ES-I3 (cell line): Measurements from ENCODE around the gene TTC9C.
"Not testable (repeated sequence)": the region's sequence is repeated elsewhere in the genome, so short reads cannot be mapped to it uniquely, and the experiment has no call there.

Source experiments
- H3K36me3 ChIP-seq: 2 replicates; pipeline ENCODE4 v1.6.1; 2013; ENCODE audit warnings: mild to moderate bottlenecking, low read length, control low read depth, moderate library complexity; ENCODE audit not compliant: insufficient read depth
- H3K4me1 ChIP-seq: 2 replicates; pipeline ENCODE4 v1.6.1; 2013; ENCODE audit warnings: mild to moderate bottlenecking, control low read depth, low read length; ENCODE audit not compliant: insufficient read depth
- H3K9ac ChIP-seq: 2 replicates; pipeline ENCODE4 v1.6.1; 2013; ENCODE audit warnings: low read depth, mild to moderate bottlenecking, low read length, moderate library complexity
- H3K9me3 ChIP-seq: 2 replicates; pipeline ENCODE4 v1.6.1; 2013; ENCODE audit warnings: mild to moderate bottlenecking, low read length, moderate library complexity; ENCODE audit not compliant: control insufficient read depth, insufficient read depth

The TTC9C gene

DNA sequence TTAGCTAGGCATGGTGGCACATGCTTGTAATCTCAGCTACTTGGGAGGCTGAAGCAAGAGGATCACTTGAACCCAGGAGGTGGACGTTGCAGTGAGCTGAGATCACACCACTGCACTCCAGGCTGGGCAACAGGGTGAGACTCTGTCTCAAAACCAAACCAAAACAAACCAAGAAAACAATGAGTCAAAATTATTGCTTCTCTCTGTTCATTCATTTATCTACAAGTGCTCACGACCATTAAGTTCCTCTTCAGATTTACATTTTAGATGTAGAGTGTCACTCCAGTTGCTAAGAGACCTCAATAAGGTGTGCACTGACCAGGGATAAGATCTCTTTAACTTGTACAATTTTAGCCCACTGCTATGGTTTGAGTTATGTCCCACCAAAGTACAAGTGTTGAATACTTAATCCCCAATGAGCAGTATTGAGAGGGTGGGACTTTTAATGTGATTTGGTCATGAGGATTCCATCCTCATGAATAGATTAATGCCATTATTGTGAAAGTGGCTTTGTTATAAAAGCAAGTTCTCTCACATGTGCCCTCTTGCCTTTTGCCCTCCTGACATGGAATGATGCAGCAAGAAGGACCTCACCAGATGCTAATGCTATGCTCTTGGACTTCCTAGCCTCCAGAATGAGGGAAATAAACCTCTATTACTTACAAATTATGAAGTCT is 8.8 kb upstream of the TTC9C start:
- Histone ChIP-seq H3K36me3 (peaks cover 68% of the 10 kb centered on the region), H3K9me3 (no peaks in the 10 kb centered on the region), H3K4me1 (no peaks in the 10 kb centered on the region), H3K9ac (no peak overlapping the region)

DNA sequence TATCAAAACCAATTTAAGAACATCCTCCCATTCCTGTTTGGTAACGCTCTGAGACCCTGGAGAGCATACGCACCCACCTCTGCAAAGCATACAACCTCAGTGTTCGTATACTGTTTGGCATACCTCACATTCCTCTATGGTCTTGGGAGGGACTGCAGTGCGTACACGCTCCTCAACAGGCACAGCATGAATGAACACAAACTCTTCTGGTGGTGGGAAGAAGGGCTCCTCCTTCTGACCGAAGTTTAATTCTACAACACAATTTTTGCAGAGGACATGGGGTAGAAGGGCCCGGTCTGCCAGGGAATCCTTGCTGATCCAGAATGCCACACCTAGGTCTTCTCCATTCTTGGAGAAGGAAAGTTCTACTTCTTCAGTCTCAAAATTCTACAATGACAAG is 6.3 kb upstream of the TTC9C start:
- no peaks in the 10 kb centered on the region; the same call in 1 of the 2 replicates for H3K4me1 ChIP-seq
- H3K9ac ChIP-seq: no peak overlapping the region
- peaks cover 46% of the 10 kb centered on the region for H3K36me3 ChIP-seq
- H3K9me3 ChIP-seq: no peaks in the 10 kb centered on the region

DNA sequence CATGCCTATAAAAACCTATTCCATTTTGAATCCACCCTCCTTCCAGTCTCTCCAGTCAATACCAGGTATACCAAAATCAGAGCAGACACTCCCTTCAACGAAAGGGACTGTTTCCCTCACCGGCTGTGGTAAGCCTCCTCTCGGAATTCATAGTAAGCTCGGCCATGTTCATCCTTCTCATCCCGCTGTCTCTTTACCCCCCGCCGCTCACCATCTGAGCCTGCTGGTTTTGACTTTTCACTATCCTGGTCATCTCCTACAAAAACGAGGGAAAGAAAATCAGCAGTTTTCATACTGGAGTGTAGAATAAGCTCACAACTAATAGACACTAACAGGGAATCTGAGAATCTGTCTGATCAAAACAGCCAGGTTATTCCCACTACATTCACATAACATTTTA is 4.1 kb upstream of the TTC9C start:
- H3K4me1 ChIP-seq: no peaks in the 10 kb centered on the region; the same call in 1 of the 2 replicates
- H3K9me3 ChIP-seq: no peaks in the 10 kb centered on the region
- H3K9ac ChIP-seq: no peak overlapping the region
- H3K36me3 ChIP-seq: peaks cover 45% of the 10 kb centered on the region

DNA sequence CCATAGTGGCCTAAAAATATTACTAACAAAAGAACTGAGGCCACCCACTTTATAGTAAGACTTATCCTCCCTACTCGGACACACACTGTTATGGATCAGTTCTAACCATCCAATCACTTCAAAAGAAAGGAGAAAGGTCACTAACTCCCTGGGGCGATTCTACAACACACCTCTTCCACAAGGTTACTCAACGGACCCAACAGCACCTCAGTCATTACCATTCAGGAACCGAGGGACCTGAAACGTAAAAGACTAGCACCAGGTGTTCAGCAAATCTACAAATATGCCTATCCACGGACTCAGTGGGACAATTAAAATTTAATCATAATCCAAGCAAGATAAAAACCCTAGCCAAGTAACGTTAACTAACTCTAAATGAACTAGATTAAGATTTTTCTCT is 2.6 kb upstream of the TTC9C start:
- Histone ChIP-seq H3K36me3 (peaks cover 34% of the 10 kb centered on the region), H3K9me3 (no peaks in the 10 kb centered on the region), H3K4me1 (no peaks in the 10 kb centered on the region; the same call in 1 of the 2 replicates), H3K9ac (peak overlapping the region; percentile 69)

DNA sequence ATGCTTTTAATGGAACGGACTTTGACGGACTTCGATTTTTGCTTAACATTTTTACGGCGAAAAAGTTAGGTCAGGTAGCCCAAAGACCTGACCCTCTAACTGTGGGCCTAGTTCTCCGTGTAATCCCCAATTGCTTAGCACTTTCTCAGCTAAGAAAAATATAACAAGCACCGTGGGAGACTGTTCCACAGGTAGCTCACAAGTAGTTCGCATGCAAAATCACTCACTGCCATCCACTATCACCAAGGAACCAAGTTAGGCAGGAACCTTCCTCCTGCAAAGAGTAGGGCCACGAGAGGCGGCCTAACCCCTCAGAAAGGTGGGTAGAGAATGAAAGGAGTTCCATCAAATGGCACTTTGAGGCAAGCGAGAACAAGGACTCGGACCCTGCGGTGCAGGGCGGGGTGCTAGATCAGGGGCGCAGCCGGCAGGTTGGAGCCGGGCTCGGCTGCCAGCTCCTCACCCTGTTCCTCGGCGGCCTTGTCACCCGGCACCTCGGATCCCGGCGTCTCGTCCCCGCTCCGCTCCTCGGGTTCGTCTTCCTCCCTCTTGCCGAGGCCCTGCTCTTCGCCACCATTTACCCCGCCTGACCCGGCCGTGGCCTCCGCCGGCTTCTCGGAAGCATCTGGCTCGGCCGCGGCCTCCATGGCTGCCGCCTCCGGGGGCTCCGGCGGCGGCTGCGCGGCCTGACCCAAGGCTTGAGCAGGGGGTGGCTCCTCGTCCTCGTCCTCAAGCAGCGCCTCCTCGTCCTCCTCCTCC is 2.0 kb upstream of the TTC9C start:
- Histone ChIP-seq H3K9ac (peak overlapping the region; percentile 69), H3K4me1 (no peaks in the 10 kb centered on the region; the same call in 1 of the 2 replicates), H3K9me3 (no peaks in the 10 kb centered on the region), H3K36me3 (peaks cover 27% of the 10 kb centered on the region)

DNA sequence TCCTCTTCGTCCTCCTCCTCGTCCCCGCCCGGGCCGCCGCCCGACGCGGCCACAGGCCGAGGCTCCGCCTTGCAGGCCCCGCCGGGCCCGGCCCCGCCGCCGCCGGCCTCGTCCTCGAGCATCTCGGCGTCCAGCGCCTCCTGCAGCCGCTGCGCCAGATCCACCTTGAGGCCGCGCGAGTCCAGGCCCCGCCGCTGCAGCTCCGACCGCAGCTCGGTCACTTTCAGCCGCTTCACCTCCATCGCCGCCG is 1.4 kb upstream of the TTC9C start:
- H3K9me3 ChIP-seq: no peaks in the 10 kb centered on the region
- peak overlapping the region; percentile 69 for H3K9ac ChIP-seq
- no peaks in the 10 kb centered on the region; the same call in 1 of the 2 replicates for H3K4me1 ChIP-seq
- H3K36me3 ChIP-seq: peaks cover 22% of the 10 kb centered on the region

DNA sequence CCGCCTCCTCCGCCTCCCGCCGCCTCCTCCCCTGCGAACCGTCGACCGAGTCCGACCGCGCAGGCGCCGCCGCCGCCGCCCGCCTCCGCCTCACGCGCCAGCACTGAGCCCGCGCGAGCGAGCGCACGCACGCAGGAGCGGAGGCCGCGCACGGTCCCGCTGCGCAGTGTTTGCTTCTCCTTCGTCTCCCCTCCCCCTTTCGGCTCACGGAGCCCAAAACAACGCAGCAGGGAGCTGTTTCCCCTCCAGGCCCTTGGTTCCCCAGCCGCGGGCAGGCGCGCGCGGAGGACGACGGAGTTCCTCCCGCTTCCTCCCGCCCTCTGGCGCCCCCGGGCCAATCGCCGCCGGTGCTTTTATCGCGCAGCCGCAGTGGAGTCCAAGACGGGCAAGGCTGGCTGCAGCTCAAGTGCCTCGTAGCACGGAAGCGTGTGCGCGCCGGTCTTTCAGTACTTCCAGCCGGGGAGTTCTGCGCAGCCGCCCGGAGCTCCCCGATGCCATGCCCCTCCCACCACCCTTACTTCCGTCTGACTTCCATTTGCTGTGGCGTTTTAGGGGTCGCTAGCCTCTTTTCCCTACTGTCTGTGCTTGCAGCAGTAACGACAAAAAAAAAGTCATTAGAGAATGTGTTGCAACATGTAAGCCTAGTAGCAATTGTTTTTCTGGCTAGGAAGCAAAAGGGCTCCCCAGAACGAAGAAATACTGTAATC is 968 bp upstream of the TTC9C start, which contains the start of gene HNRNPUL2:
Gene HNRNPUL2, minus strand, starts transcription at position 293 of the 707 bp plus-strand sequence. CDS start 301 bp downstream, outside the sequence.
- Histone ChIP-seq H3K9me3 (no peaks in the 10 kb centered on the region), H3K9ac (peak within 1 kb of the TSS; percentile 69), H3K4me1 (no peaks in the 10 kb centered on the region; the same call in 1 of the 2 replicates), H3K36me3 (peaks cover 18% of the 10 kb centered on the region)

DNA sequence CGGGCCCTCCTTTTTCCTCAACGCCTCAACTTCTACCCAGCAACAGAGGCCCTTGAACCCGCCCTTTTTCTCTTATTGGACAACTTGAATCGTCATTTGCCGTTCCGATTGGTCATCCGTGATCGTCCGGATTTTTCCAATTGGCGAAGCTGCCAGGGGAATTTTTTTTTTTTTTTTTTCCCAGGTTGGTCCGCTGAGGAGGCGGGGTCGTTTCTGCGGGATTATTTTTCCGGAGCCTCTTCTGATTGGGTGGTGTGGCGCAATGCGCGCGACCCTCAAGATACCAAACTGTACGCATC is 465 bp upstream of the TTC9C start:
- Histone ChIP-seq H3K36me3 (peaks cover 13% of the 10 kb centered on the region), H3K9ac (peak overlapping the region; percentile 69), H3K4me1 (no peaks in the 10 kb centered on the region; the same call in 1 of the 2 replicates), H3K9me3 (no peaks in the 10 kb centered on the region)

DNA sequence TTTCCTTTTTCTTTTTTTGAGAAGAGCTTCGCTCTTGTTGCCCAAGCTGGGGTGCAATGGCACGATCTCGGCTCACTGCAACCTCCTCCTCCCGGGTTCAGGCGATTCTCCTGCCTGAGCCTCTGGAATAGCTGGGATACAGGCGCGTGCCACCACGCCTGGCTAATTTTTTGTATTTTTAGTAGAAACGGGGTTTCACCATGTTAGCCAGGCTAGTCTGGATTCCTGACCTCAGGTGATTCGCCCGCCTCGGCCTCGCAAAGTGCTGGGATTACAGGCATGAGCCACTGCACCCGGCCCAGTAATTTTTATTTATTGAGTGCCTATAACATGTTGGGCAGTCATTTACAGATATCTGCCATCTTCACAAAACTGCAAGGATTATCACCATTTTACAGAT is 1.8 kb downstream of the TTC9C start:
- H3K36me3 ChIP-seq, H3K4me1 ChIP-seq, H3K9ac ChIP-seq: not testable (repeated sequence)

DNA sequence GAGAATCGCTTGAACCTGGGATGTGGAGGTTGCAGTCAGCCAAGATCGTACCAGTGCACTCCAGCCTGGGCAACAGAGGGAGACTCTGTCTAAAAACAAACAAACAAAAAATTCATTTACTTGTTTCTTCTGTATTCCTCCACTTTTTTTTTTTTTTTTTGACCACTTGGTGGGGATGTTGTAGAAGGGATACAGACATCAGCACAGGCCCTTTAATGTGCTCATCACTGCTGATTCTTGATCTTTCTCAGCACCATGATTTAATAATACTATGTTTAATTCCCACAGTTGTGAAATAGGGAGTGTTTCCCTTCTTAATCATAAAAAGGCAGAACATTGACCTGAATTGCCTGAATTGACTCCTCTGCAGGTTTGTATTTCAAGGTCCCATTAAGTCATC is 4.5 kb downstream of the TTC9C start:
- H3K9me3 ChIP-seq: no peaks in the 10 kb centered on the region
- H3K4me1 ChIP-seq: no peaks in the 10 kb centered on the region
- no peak overlapping the region for H3K9ac ChIP-seq
- no peaks in the 10 kb centered on the region; the same call in none of the 2 replicates for H3K36me3 ChIP-seq

More for the DNA sequence above, 1.8 kb downstream of the TTC9C start:
- H3K9me3 ChIP-seq: not testable (repeated sequence)

DNA sequence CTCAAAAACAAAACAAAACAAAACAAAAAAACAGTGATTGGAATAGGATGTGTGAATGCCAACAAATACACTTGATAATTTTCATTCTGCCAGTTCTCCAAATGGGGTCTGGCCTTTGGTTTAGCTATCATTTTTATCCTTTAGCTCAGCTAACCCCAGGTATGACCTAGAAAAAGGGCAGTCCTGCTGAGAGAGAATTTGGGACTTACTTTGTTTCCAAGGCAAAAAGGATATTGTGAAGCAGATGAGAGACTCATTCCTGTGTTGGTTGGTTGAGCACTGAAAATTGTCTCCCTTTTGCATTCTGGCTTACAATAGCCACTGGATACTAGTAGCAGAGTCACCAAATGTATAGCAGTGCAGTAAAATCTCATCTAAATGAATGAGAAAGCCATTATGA is 8.9 kb downstream of the TTC9C start:
- Histone ChIP-seq H3K4me1 (no peaks in the 10 kb centered on the region), H3K36me3 (peaks cover 10% of the 10 kb centered on the region), H3K9me3 (no peaks in the 10 kb centered on the region), H3K9ac (no peak overlapping the region)

DNA sequence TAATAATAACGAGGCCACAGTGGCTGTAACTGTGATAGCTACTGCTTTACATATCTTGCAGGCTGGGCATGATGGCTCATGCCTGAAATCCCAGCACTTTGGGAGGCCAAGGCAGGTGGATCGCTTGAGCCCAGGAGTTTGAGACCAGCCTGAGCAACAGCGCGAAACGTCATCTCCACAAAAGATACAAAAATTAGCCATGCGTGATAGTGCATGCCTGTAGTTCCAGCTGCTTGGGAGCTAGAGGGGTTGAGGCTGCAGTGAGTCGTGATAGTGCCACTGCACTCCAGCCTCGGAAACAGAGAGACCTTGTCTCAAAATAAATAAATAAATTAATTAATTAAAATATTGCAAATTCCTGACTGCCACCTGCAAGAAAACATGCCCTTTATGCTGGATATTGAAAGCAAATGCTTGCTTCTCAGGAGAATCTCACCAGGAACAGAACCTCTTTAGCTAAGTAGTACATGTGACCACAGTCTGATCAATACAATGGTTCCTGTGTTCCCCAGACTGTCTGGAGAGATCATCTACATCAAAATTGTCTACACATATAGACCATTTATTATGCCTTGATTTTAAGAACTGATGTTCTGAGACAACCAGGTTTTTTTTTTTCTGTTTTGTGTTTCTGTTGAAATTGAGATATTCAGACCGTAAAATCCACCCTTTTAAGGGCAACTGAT is 19.3 kb downstream of the TTC9C start:
- H3K36me3 ChIP-seq: peaks cover 10% of the 10 kb centered on the region
- H3K9me3 ChIP-seq: no peaks in the 10 kb centered on the region
- H3K9ac ChIP-seq: no peak overlapping the region; the same call in 1 of the 2 replicates
- H3K4me1 ChIP-seq: no peaks in the 10 kb centered on the region

DNA sequence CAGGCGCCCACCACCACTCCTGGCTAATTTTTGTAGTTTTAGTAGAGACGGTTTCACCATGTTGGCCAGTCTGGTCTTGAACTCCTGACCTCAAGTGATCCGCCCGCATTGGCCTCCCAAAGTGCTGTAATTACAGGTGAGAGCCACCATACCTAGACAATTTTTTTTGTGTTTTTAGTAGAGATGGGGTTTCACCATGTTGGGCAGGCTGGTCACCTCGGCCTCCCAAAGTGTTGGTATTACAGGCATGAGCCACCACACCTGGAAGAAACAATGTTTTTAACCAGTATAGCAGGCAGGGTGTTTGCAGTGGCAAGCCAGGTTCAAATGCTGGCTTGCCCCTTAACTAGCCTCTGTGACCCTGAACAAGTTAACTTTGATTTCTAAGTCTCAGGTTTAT is 21.6 kb downstream of the TTC9C start:
- not testable (repeated sequence) for H3K9ac ChIP-seq, H3K9me3 ChIP-seq, H3K4me1 ChIP-seq
- peaks cover 16% of the 10 kb centered on the region for H3K36me3 ChIP-seq

DNA sequence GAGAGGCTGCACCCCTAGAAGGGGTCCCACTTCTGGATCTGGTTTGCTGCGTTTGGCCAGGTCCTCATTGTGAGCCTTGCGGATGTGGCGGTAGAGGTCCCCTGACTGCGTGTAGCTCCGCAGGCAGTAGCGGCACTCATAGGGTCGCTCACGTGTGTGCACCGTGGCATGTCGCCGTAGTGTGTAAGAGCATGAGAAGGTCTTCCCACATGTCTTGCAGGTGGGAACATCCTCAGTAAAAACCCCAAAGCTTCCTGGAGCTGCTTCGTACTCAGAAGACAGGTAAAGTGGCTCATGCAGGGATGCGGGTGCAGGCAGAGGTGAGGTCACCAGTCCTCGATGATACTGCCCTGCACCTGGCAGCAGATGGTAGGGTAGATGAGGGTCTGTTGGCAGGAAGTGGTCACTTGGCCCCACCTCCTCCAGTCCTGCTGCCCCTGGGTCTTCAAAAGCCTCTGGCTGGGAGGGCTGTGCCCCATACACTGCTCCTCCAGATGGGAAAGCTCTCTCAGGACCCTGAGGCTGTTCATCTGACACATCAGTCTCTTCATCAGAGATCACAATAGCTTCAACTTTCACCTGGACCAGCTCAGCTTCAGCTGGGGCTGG is 24.0 kb downstream of the TTC9C start:
- Histone ChIP-seq H3K36me3 (peaks cover 16% of the 10 kb centered on the region), H3K4me1 (no peaks in the 10 kb centered on the region; the same call in none of the 2 replicates), H3K9ac (no peak overlapping the region), H3K9me3 (no peaks in the 10 kb centered on the region)
